NCI-H526 (cell line): Measurements from ENCODE around the gene CCR5AS.

Experiments used
- DNase-seq, 2 experiments: peaks; one replicate each; lab custom pipeline; 2025; lab: John Stamatoyannopoulos, UW

The CCR5AS gene

GRCh38 chr3:46380471-46381221 lies 26.2 kb downstream of the CCR5AS start:
- no peak for DNase-seq

- peak in 1 of 2 experiments; percentile 74 for DNase-seq
Measured at GRCh38 chr3:46378426-46378942, 28.4 kb downstream of the CCR5AS start.

GRCh38 chr3:46375814-46376213 lies 31.1 kb downstream of the CCR5AS start:
- no peak for DNase-seq

GRCh38 chr3:46375218-46375617 lies 31.6 kb downstream of the CCR5AS start:
- no peak for DNase-seq

- no peak for DNase-seq
Measured at GRCh38 chr3:46374755-46375154, 32.1 kb downstream of the CCR5AS start.

- DNase-seq, result peak in 1 of 2 experiments; percentile 9
Measured at GRCh38 chr3:46372492-46373359, 34.1 kb downstream of the CCR5AS start.

GRCh38 chr3:46371519-46372340 lies 35.1 kb downstream of the CCR5AS start:
- no peak for DNase-seq

- DNase-seq, result no peak
Measured at GRCh38 chr3:46370839-46371518, 35.9 kb downstream of the CCR5AS start, which contains the start of gene CCR5. CCR5 (plus strand) TSS chr3:46370946; CDS start chr3:46372903, 1,957 bp downstream.

- DNase-seq, result no peak
Measured at GRCh38 chr3:46369675-46370132, 37.2 kb downstream of the CCR5AS start.

- DNase-seq, result no peak
Measured at GRCh38 chr3:46369151-46369550, 37.7 kb downstream of the CCR5AS start.

GRCh38 chr3:46368569-46368968 lies 38.3 kb downstream of the CCR5AS start:
- DNase-seq, result peak; percentile 4 to 39

- DNase-seq, result no peak
Measured at GRCh38 chr3:46367811-46368210, 39.1 kb downstream of the CCR5AS start.

GRCh38 chr3:46365737-46366524 lies 40.9 kb downstream of the CCR5AS start:
- DNase-seq, result no peak

GRCh38 chr3:46365041-46365440 lies 41.8 kb downstream of the CCR5AS start:
- DNase-seq, result no peak

- no peak for DNase-seq
Measured at GRCh38 chr3:46361408-46362283, 45.2 kb downstream of the CCR5AS start.

- no peak for DNase-seq
Measured at GRCh38 chr3:46360907-46361306, 46.0 kb downstream of the CCR5AS start.

- DNase-seq, result no peak
Measured at GRCh38 chr3:46359733-46360493, 47.0 kb downstream of the CCR5AS start.

- no peak for DNase-seq
Measured at GRCh38 chr3:46358466-46358865, 48.4 kb downstream of the CCR5AS start.

- no peak for DNase-seq
Measured at GRCh38 chr3:46356909-46357308, 50.0 kb downstream of the CCR5AS start.
